Hepatocyte (in vitro differentiated cells): ENCODE data around the gene ABCC10.

Experiments
- EZH2 ChIP-seq: fragments of 200-600 bp; sonication (generic); IDR thresholded peaks from 2 replicates; pipeline ENCODE4 v1.6.1; 2016; ENCODE audit warnings: antibody characterized with exemption, mild to moderate bottlenecking, borderline replicate concordance
- TF ChIP-seq, protein P1 (sequence below): fragments of 200-600 bp; sonication (generic); IDR thresholded peaks from 2 replicates; pipeline ENCODE4 v1.5.1; 2016; ENCODE audit warnings: antibody characterized with exemption, mild to moderate bottlenecking; ENCODE audit not compliant: poor library complexity

- TF ChIP-seq, protein P1, sequence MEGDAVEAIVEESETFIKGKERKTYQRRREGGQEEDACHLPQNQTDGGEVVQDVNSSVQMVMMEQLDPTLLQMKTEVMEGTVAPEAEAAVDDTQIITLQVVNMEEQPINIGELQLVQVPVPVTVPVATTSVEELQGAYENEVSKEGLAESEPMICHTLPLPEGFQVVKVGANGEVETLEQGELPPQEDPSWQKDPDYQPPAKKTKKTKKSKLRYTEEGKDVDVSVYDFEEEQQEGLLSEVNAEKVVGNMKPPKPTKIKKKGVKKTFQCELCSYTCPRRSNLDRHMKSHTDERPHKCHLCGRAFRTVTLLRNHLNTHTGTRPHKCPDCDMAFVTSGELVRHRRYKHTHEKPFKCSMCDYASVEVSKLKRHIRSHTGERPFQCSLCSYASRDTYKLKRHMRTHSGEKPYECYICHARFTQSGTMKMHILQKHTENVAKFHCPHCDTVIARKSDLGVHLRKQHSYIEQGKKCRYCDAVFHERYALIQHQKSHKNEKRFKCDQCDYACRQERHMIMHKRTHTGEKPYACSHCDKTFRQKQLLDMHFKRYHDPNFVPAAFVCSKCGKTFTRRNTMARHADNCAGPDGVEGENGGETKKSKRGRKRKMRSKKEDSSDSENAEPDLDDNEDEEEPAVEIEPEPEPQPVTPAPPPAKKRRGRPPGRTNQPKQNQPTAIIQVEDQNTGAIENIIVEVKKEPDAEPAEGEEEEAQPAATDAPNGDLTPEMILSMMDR: no peak
- no peak for TF ChIP-seq EZH2
These were observed 5.8 kb downstream of the ABCC10 start for GRCh38 chr6:43433148-43433547.
